ENCODE results near the gene NKX6-2. TPM values are rescaled to one million over a fixed set of nuclear protein-coding genes. Genes with fewer than 3 reads are reported as not detected.

NKX6-2 gene
- total RNA-seq, 1 experiment from 2014 or later = not detected

- DNase-seq (ENCODE audit: low read depth) = no peak
Observed at GRCh38 chr10:132813560-132814468, 27.9 kb upstream of the NKX6-2 start.

- no peak for DNase-seq (ENCODE audit: low read depth)
Observed at GRCh38 chr10:132813001-132813401, 27.1 kb upstream of the NKX6-2 start.

- no peak for DNase-seq (ENCODE audit: low read depth)
Observed at GRCh38 chr10:132812520-132812919, 26.6 kb upstream of the NKX6-2 start.

GRCh38 chr10:132811891-132812481 lies 26.0 kb upstream of the NKX6-2 start:
- no peak for DNase-seq (ENCODE audit: low read depth)

GRCh38 chr10:132810807-132811700 lies 25.1 kb upstream of the NKX6-2 start:
- no peak for DNase-seq (ENCODE audit: low read depth)

- DNase-seq (ENCODE audit: low read depth) = no peak
Observed at GRCh38 chr10:132810141-132810806, 24.3 kb upstream of the NKX6-2 start.

GRCh38 chr10:132809232-132810140 lies 23.5 kb upstream of the NKX6-2 start:
- no peak for DNase-seq (ENCODE audit: low read depth)

GRCh38 chr10:132808383-132809231 lies 22.7 kb upstream of the NKX6-2 start:
- DNase-seq (ENCODE audit: low read depth) = no peak

- no peak for DNase-seq (ENCODE audit: low read depth)
Observed at GRCh38 chr10:132807621-132808049, 21.7 kb upstream of the NKX6-2 start.

GRCh38 chr10:132806561-132807003 lies 20.6 kb upstream of the NKX6-2 start:
- no peak for DNase-seq (ENCODE audit: low read depth)

GRCh38 chr10:132806110-132806509 lies 20.2 kb upstream of the NKX6-2 start:
- no peak for DNase-seq (ENCODE audit: low read depth)

- no peak for DNase-seq (ENCODE audit: low read depth)
Observed at GRCh38 chr10:132805599-132805998, 19.7 kb upstream of the NKX6-2 start.

GRCh38 chr10:132804785-132805426 lies 19.0 kb upstream of the NKX6-2 start:
- no peak for DNase-seq (ENCODE audit: low read depth)

- no peak for DNase-seq (ENCODE audit: low read depth)
Observed at GRCh38 chr10:132804287-132804686, 18.3 kb upstream of the NKX6-2 start.

GRCh38 chr10:132803416-132804210 lies 17.7 kb upstream of the NKX6-2 start:
- no peak for DNase-seq (ENCODE audit: low read depth)

GRCh38 chr10:132802694-132803320 lies 16.9 kb upstream of the NKX6-2 start:
- no peak for DNase-seq (ENCODE audit: low read depth)

GRCh38 chr10:132802048-132802447 lies 16.1 kb upstream of the NKX6-2 start:
- DNase-seq (ENCODE audit: low read depth) = no peak
